ENCODE measurements around the gene THPO. TPM values are rescaled to one million over a fixed set of nuclear protein-coding genes. Genes with fewer than 3 reads are reported as not detected.

THPO gene
- total and polyA plus RNA-seq, 9 of the 15 experiments (the other 6 are each of a cell fraction or from before 2014, with no cell fraction given): 0.11 to 1.1 (median 0.35) TPM; not detected in 1

DNA sequence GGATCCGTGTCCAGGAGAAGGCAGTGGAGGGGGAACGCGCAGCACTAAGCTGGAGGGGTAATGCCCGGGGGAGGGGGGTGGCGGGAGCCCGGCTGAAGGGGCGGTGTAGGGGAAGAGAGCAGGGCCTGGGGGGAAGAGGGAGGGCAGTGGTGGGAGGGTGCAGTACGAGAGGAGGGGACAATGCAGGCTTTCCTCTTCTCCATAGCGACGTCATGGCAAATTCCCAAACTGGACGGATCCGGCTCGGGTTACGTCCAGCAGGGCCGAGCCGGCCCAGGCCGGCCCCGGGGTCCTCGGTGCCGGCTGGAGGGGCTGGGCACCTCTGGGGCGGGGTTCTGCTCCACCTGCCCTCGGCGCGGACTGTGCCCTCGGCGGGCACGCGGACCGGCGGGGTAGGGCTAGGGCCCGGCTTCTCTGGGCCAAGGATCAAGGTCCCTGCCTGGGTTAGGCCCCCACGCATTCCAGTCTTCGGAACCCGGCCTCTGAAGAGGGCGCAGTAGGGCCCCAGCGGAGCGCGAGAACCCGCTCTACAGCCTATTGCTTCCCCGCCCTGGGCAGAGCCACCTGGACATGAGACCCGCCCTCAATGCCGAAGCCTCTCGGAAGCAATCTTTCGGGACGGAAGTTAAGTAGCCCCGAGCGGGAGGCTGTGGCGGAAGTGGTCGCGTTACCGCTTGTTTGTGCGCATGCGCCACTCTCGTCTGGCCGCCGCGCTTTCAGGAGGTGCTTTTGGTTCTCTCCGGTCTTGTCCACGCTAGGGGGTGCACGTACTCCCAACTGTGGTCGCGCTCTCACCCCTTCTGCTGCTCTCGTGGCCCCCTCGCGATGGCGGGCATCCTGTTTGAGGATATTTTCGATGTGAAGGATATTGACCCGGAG lies 15.1 kb downstream of the THPO start (continued):
- TF ChIP-seq, protein P1, sequence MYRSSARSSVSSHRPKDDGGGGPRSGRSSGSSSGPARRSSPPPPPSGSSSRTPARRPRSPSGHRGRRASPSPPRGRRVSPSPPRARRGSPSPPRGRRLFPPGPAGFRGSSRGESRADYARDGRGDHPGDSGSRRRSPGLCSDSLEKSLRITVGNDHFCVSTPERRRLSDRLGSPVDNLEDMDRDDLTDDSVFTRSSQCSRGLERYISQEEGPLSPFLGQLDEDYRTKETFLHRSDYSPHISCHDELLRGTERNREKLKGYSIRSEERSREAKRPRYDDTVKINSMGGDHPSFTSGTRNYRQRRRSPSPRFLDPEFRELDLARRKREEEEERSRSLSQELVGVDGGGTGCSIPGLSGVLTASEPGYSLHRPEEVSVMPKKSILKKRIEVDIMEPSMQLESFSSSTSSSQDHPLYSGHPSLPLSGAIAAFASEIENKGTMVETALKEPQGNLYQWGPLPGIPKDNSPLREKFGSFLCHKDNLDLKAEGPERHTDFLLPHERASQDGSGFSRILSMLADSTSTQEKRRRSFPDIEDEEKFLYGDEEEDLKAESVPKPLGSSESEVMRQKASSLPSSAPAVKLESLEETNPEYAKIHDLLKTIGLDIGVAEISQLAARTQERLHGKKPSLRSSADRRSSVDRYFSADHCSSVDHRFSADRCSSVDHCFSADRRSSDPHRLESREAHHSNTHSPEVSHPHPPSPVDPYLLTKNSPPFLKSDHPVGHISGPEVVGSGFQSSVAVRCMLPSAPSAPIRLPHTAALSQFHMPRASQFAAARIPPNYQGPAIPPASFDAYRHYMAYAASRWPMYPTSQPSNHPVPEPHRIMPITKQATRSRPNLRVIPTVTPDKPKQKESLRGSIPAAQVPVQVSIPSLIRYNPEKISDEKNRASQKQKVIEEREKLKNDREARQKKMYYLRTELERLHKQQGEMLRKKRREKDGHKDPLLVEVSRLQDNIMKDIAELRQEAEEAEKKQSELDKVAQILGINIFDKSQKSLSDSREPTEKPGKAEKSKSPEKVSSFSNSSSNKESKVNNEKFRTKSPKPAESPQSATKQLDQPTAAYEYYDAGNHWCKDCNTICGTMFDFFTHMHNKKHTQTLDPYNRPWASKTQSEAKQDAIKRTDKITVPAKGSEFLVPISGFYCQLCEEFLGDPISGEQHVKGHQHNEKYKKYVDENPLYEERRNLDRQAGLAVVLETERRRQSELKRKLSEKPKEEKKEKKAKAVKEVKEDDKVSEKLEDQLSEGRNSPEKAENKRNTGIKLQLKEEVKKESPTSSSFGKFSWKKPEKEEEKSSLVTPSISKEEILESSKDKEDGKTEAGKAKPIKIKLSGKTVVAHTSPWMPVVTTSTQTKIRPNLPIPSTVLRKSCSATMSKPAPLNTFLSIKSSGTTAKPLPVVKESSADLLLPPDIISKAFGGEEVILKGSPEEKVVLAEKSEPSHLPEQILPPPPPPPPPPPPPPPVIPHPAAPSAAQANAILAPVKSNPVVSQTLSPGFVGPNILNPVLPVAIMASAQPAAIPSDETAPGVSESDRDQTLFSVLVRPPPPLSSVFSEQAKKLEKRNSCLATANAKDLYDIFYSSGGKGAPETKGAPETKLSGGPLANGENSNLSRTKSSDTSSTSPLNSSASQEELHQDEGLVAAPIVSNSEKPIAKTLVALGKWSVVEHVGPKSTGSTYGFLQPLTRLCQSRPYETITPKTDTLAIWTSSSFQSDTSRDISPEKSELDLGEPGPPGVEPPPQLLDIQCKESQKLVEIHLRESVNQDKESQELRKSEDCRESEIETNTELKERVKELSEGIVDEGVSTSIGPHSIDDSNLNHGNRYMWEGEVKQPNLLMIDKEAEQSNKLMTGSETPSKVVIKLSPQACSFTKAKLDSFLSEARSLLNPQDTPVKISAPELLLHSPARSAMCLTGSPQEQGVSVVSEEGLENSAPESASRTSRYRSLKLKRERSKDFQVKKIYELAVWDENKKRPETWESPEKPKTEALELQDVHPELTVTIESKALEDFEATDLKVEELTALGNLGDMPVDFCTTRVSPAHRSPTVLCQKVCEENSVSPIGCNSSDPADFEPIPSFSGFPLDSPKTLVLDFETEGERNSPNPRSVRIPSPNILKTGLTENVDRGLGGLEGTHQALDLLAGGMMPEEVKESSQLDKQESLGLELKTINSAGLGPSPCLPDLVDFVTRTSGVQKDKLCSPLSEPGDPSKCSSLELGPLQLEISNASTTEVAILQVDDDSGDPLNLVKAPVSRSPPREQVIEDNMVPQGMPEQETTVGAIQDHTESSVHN (IDR thresholded peaks at IDR 0.05; ENCODE audit: borderline replicate concordance in 1 of 2, low read depth in 1 of 2): no peak
- TF ChIP-seq HDAC2 (IDR thresholded peaks at IDR 0.05): 0 out of 2 replicates have a peak, but pooled peaks have one; percentile 46
- TF ChIP-seq SMAD4 (CRISPR knock-in tag; conservative IDR thresholded peaks at IDR 0.05): peak; percentile 43
- TF ChIP-seq ZNF589 (CRISPR knock-in tag; IDR thresholded peaks at IDR 0.05; ENCODE audit: low read depth): no peak
- no peak for TF ChIP-seq OTX1 (CRISPR knock-in tag; IDR thresholded peaks at IDR 0.05)
- TF ChIP-seq ZNF217 (CRISPR knock-in tag; IDR thresholded peaks at IDR 0.05): no peak
- TF ChIP-seq ZNF444 (CRISPR knock-in tag; IDR thresholded peaks at IDR 0.05): no peak
- TF ChIP-seq YY1 (IDR thresholded peaks at IDR 0.05; ENCODE audit: borderline replicate concordance in 1 of 3, control insufficient read depth in 1 of 3, extremely low read depth in 1 of 3, insufficient read depth in 3 of 3, insufficient read length in 1 of 3, insufficient replicate concordance in 2 of 3, low read depth in 1 of 3, low read length in 2 of 3): peak in 2 of 3 experiments; percentile 59 to 83
- TF ChIP-seq KDM5B (IDR thresholded peaks at IDR 0.05; ENCODE audit: insufficient replicate concordance, low read depth, low read length): peak; percentile 64
- TF ChIP-seq RHOXF2B (CRISPR knock-in tag; conservative IDR thresholded peaks at IDR 0.05): no peak
- 0 out of 2 replicates have a peak, but pooled peaks have one; percentile 67 for TF ChIP-seq RUNX1 (IDR thresholded peaks at IDR 0.05; ENCODE audit: low read depth)
- no peak for TF ChIP-seq KDM2B (CRISPR knock-in tag; IDR thresholded peaks at IDR 0.05)
- no peak for TF ChIP-seq ZNF212 (CRISPR knock-in tag; IDR thresholded peaks at IDR 0.05)
- TF ChIP-seq CREB1 (IDR thresholded peaks at IDR 0.05): peak; percentile 18
- peak; percentile 64 for TF ChIP-seq CREB1 (CRISPR knock-in tag; IDR thresholded peaks at IDR 0.05)
- TF ChIP-seq CHD1 (IDR thresholded peaks at IDR 0.05; ENCODE audit: low read length): no peak
- no peak for TF ChIP-seq ZNF436 (CRISPR knock-in tag; IDR thresholded peaks at IDR 0.05)

All from K562 (cell line).